ENCODE data around the gene POU5F2.

- TF ChIP-seq, protein P1, sequence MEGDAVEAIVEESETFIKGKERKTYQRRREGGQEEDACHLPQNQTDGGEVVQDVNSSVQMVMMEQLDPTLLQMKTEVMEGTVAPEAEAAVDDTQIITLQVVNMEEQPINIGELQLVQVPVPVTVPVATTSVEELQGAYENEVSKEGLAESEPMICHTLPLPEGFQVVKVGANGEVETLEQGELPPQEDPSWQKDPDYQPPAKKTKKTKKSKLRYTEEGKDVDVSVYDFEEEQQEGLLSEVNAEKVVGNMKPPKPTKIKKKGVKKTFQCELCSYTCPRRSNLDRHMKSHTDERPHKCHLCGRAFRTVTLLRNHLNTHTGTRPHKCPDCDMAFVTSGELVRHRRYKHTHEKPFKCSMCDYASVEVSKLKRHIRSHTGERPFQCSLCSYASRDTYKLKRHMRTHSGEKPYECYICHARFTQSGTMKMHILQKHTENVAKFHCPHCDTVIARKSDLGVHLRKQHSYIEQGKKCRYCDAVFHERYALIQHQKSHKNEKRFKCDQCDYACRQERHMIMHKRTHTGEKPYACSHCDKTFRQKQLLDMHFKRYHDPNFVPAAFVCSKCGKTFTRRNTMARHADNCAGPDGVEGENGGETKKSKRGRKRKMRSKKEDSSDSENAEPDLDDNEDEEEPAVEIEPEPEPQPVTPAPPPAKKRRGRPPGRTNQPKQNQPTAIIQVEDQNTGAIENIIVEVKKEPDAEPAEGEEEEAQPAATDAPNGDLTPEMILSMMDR (IDR thresholded peaks at IDR 0.05) = no peak
- no peak for TF ChIP-seq POLR2A (IDR thresholded peaks at IDR 0.05)
Measured at GRCh38 chr5:93777620-93778019, 36.2 kb upstream of the POU5F2 start.
